ENCODE measurements around the gene CC2D1A.
"Not testable (repeated sequence)": the region's sequence is repeated elsewhere in the genome, so short reads cannot be mapped to it uniquely, and the experiment has no call there.

Gene CC2D1A

DNA sequence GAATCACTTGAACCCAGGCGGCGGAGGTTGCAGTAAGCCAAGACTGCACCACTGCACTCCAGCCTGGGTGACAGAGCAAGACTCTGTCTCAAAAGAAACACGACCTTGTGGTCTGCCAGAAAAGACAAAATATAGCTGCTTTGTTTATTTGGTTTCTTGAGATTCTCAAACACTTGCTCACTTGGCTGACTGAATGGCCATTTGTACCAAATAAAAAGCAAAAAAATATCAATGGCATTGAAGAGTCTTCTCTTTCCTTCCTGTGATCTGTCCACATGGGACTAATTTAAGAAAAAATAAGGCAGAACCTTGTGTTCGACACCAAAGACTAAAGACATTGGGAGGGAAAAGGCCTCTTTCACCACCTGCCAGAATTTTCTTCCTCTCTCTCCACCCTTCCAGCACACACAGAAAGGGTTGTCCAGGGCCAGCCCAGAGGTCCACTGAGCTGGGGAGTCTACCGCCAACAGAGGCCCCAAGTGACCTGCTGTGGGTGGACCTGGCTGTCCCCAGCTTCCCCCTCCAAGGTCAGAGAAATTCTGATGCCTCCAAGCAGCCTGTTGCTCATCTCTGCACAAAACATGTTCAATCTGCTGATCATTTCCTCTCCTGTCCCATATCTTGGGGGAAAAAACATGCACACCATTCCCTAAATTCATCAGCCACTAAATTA is 6.0 kb upstream of the CC2D1A start:
- in situ Hi-C loops (cut with MboI; ENCODE audit: low sequenced_read_pairs) = no loop called here

DNA sequence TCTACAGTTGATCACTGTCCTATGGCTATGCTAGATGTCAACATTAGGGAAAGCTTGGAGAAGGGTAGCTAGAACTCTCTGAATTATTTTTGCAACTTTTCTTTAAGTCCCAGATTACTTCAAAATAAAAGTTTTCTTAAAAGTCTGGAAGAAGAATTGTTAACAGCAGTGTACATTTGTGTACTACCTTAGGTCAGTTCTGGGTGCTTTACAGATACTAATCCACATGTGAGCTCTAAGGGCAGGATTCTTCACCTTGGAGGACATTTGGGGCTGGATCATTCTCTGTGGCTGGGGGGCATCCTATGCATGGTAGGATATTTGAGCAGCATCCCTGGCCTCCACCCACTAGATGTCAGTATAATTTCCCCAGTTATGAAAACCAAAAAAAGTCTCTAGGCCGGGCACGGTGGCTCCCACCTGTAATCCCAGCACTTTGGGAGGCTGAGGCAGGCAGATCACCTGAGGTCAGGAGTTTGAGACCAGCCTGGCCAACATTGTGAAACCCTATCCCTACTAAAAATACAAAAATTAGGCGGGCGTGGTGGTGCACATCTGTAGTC is 2.9 kb upstream of the CC2D1A start:
- in situ Hi-C loops (cut with MboI; ENCODE audit: low sequenced_read_pairs) = no loop called here

DNA sequence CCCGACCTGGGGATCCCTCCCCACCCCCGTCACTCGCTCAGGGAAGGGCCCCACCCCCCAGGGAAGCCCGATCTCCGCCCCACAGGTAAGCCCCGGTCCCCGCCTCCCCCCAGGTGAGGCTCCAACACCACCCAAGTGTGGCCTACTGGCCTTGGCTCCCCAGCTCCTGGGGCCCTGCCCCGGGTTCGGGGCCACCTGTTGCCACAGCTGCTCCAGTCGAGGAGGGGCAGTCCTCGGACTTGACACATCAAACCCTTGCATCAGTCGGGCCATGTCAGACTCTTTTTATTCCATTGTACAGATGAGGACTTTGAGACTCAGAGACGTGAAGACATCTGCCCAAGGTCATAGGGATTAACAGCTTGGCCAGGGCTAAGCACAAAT is 512 bp downstream of the CC2D1A start:
- in situ Hi-C loops (cut with MboI; ENCODE audit: low sequenced_read_pairs) = no loop called here

DNA sequence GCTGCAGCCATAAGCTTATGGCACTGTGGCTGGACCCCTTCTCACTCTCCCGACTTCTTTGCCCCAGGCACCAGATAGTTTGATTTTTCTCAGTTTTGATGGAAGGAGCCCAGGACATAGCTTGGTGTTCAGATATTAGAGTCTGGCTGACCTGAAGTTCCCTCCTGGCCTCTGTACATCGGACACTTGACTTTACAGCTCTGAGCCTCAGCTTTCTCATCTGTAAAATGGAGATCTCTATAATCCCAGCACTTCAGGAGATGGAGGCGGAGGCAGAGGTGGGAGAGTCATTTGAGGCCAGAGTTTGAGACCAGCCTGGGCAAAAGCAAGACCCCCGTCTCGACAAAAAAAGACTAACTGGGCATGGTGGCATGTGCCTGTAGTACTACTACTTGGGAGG is 909 bp downstream of the CC2D1A start:
- in situ Hi-C loops (cut with MboI; ENCODE audit: low sequenced_read_pairs) = no loop called here

DNA sequence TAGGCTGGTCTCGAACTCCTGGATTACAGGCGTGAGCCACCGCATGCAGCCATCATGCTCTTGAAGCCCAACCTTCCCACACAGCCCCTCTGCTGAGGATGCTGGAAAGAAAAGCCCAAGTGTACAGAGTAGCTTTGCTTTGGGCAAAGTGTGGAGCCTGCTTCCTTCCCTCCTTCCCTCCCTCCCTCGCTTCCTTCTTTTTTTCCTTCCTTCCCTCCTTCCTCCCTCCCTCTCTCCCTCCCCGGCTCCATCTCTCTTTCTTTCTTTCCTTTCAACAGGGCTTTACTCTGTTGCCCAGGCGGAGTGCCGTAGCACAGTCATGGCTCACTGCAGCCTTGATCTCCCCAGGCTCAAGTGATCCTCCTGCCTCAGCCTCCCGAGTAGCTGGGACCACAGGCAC is 2.7 kb downstream of the CC2D1A start:
- in situ Hi-C loops (cut with MboI; ENCODE audit: low sequenced_read_pairs) = no loop called here

DNA sequence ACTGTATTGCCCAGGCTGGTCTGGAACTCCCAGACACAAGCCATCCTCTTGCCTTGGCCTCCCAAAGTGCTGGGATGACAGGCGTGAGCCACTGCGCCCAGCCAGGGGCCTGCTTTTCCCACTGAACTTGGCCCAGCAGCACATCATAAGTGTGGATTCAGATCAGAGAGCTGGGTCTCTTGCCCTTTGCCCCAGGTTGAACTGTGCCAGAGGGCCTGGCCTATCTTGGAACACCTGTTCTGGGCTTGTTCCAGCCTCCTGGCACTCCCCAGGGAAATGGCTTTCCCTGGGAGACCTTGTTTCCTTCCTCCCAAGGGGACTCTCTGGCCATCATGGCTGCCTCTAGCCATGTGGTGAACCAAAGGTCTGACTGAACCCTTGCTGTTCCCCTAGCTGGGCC is 3.4 kb downstream of the CC2D1A start:
- in situ Hi-C loops (cut with MboI; ENCODE audit: low sequenced_read_pairs) = no loop called here

DNA sequence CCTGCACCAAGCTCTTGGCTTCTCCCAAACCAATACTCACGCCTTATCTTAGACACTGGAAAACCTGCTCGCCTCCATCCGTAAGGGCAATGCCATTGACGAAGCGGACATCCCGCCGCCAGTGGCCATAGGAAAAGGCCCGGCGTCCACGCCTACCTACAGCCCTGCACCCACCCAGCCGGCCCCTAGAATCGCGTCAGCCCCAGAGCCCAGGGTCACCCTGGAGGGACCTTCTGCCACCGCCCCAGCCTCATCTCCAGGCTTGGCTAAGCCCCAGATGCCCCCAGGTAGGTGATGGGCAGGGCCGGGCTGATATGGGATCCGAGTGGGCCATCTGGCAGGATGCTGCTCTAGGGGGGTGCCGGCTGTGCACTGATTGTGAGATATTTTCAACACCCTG is 7.4 kb downstream of the CC2D1A start:
- in situ Hi-C loops (cut with MboI; ENCODE audit: low sequenced_read_pairs) = no loop called here

DNA sequence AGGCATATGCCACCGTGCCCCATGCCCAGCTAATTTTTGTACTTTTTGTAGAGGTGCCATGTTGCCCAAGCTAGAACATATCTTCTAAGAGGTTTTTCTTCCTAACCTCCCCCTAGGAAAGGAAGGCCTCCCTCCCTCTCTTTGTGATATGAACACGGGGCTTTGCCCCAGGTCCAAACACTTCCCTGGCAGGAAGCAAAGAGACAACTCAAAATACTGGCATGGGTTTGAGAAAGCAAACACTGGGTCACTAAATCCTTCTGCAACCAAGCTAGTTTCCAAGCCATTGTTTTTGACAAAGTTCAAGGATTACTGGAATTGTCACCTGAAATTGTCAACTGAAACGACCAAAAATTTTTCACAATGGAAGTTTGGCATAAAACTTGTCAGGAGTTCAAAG is 8.8 kb downstream of the CC2D1A start:
- in situ Hi-C loops (cut with MboI; ENCODE audit: low sequenced_read_pairs) = no loop called here

DNA sequence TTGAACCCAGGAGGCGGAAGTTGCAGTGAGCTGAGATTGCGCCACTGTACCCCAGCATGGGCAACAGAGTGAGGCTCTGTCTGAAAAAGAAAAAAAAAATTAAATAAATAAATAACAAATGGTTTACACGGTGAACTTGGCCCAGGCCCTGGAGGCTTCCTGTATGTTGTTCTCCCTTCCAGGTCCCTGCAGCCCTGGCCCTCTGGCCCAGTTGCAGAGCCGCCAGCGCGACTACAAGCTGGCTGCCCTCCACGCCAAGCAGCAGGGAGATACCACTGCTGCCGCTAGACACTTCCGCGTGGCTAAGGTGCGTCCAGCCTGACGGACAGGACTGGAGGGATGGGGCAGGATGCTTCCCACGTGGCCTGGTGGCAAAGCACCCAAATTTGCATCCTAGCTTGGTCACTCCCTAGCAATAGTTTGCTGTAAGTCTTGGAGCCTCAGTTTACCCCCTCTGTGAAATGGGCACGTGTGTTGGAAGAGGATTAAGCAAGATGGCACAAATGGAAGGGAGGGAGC is 11.9 kb downstream of the CC2D1A start:
- in situ Hi-C loops (cut with MboI; ENCODE audit: low sequenced_read_pairs) = no loop called here

DNA sequence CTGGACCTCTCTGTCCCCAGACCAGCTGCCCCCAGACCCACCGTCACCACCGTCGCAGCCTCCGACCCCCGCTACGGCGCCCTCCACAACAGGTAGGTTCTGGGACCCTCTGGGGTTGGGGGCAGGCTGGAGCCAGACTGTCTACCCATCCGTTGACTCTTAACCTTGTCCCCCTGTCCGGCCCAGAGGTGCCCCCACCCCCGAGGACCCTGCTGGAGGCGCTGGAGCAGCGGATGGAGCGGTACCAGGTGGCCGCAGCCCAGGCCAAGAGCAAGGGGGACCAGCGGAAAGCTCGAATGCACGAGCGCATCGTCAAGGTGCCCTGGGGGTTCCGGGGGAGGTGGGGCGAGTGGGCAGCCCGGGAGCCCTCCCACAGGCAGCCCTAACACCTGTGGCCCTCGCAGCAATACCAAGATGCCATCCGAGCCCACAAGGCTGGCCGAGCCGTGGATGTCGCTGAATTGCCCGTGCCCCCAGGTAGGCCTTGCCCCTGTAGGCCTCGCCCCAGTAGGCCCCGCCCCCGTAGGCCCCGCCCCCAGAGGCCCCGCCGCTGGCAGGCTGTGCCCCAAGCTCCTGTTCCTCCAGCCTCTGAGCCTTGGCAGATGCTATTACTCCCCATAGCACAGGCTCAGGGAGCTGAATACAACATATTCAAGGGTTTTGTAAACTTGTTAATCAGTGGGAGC is 12.9 kb downstream of the CC2D1A start:
- in situ Hi-C loops (cut with MboI; ENCODE audit: low sequenced_read_pairs) = no loop called here

DNA sequence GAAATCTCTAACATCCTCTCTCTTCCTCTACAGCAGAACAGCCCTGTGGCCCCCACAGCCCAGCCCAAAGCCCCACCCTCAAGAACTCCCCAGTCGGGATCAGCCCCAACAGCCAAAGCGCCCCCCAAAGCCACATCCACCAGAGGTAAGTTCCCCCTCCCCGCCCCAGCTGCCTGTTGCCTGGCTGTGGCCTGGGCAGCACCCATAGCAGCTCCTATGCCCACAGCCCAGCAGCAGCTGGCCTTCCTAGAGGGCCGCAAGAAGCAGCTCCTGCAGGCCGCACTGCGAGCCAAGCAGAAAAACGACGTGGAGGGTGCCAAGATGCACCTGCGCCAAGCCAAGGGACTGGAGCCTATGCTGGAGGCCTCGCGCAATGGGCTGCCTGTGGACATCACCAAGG is 14.5 kb downstream of the CC2D1A start:
- in situ Hi-C loops (cut with MboI; ENCODE audit: low sequenced_read_pairs) = no loop called here

DNA sequence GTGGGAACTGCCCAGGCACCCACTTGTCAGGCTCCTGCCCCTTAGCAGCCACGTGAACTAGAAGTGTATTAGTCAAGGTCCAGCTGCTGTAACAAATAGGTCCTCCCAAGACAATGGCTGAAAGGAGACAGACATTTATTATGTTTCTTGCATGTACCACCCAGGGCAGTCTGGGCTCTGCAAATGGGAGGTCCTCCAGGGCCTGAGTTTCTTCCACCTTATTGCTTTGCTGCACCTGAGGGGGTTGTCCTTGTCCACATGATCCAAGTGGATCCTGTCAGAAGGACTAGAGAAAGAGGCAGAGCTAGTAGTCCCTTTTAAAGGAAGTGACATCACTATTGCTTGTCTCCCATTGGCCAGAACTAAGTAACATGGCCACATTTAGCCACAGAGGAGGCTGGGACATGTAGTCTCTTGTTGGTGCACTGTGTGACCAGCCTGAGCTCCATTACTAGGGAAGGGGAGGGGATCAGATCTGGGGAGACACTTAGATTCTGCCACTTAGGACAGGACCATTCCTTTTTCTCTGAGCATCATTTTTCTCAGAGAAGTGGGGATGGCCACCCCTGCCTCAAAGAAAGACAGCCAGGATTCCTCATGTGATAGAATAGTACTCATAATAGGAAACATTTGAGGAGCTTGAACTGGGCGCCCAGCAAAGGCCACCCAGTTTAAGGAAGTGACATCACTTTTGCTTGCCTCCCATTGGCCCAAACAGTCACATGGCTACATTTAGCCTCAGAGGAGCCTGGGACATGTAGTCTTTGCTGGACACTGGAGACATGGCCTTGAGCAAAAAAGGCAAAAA is 15.1 kb downstream of the CC2D1A start:
- in situ Hi-C loops (cut with MboI; ENCODE audit: low sequenced_read_pairs) = no loop called here

DNA sequence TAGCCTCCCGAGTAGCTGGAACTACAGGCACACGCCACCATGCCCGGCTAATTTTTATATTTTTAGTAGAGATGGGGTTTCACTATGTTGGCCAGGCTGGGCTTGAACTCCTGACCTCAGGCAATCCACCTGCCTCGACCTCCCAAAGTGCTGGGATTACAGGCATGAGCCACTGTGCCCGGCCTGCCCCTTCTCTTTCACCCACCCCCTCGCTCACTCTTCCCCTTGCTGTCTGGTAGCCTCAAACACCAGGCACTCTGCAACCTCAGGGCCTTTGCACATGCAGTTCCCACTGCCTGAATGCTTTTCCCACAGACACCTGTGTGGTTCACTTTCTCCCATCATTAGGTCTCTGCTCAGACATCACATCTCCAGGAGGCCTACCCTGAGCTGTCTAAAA is 16.1 kb downstream of the CC2D1A start:
- in situ Hi-C loops (cut with MboI; ENCODE audit: low sequenced_read_pairs) = not testable (repeated sequence)

DNA sequence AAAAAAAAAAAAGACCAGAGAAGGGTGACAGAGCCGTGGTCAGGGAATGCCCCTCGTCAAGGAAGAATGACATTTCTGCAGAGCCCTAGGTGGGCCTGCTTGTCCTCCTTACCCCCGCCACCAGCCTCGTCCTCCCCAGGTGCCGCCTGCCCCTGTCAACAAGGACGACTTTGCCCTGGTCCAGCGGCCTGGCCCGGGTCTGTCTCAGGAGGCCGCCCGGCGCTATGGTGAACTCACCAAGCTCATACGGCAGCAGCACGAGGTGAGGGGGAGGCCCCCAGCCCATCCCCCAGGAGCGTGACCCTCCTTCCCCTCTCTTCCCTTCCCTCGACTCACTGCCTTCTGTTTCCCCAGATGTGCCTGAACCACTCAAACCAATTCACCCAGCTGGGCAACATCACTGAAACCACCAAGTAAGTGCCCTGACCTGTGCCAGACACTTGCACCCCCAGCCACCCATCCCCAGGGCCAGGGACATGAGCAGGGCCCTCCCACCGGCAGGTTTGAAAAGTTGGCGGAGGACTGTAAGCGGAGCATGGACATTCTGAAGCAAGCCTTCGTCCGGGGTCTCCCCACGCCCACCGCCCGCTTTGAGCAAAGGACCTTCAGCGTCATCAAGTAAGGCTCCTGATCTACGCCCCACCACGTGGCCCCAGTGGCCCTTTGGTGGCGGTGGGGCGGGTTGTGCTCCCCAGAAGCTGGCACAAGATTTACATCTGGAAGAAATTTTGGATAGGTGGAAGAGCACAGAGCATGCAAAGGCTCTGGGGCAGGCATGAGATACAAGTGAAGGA is 17.4 kb downstream of the CC2D1A start:
- in situ Hi-C loops (cut with MboI; ENCODE audit: low sequenced_read_pairs) = no loop called here

DNA sequence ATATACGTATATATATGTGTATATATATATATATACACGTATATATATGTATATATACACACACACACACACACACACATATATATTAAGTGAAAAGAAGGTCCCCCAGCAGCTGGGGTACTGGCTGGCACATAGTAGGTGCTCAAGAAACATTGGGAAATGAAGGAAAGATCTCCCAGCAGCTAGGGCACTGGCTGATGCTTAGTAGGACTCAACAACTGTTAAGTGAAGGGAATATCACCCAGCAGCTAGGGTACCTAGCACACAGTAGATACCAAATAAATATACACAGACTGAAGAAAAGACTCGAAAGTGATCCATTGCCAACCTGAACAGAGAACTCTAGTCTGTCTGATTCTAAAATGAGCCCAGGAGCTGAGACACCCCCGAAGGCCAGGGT is 20.0 kb downstream of the CC2D1A start:
- in situ Hi-C loops (cut with MboI; ENCODE audit: low sequenced_read_pairs) = no loop called here

DNA sequence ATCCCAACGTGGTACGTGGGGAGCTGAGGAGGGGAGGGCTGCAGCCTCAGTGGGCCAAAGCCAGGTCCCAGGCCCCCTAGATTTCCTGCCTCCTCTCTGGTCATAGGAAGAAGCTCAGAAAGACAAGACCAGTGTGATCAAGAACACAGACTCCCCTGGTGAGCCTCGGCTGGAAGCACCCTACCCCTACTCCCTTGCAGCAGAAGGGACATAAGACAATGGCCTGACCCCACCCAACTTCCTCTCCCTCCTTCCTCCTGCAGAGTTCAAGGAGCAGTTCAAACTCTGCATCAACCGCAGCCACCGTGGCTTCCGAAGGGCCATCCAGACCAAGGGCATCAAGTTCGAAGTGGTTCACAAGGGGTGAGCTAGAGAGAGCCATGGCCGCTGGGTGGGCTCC is 20.7 kb downstream of the CC2D1A start:
- in situ Hi-C loops (cut with MboI; ENCODE audit: low sequenced_read_pairs) = no loop called here

DNA sequence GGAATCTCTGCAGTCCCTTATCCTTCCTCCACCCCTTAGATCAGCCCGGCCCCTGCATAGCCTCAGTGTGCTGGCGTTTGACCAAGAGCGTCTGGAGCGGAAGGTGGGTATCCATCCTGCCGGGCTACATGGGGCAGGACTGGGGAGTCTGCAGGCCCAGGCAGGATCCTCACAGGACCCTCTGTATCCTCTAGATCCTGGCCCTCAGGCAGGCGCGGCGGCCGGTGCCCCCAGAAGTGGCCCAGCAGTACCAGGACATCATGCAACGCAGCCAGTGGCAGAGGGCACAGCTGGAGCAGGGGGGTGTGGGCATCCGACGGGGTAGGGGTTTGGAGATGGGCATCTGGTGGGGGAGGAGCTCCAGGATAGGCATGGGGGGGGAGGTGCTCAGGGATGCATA is 23.3 kb downstream of the CC2D1A start:
- in situ Hi-C loops (cut with MboI; ENCODE audit: low sequenced_read_pairs) = no loop called here

DNA sequence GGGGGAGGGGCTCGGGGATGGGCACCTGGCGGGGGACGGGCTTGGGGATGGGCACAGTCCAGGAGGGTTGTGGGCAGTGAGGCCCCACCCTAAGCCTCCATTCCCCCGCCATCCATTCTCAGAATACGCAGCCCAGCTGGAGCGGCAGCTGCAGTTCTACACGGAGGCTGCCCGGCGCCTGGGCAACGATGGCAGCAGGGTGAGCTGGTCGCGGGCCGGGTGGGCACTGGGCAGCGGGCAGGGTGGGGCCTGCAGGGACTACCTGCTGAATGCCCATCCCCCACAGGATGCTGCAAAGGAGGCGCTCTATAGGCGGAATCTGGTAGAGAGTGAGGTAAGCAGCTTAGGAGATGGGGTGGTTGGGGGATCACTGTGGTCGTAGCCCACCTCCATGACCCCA is 24.0 kb downstream of the CC2D1A start:
- in situ Hi-C loops (cut with MboI; ENCODE audit: low sequenced_read_pairs) = no loop called here

DNA sequence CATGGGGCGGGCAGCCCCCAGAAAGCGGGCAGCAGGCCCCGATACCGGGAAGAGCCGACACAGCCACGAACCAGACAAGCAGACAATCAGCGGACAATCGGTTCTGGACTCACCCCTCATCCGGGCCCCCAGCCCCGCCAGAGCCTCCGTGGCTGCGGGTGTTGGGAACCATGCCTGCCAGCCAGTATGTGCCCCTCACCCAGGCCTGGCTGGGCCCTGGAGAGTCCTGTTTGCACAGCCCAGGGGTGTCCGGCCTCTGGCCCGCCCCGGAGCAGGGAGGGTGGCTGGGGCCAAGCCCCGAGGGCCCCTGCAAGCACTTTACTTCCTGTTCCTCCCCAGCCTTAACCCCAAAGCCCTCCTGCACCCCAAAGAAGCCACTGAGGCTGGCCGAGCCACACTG is 24.4 kb downstream of the CC2D1A start:
- in situ Hi-C loops (cut with MboI; ENCODE audit: low sequenced_read_pairs) = no loop called here

DNA sequence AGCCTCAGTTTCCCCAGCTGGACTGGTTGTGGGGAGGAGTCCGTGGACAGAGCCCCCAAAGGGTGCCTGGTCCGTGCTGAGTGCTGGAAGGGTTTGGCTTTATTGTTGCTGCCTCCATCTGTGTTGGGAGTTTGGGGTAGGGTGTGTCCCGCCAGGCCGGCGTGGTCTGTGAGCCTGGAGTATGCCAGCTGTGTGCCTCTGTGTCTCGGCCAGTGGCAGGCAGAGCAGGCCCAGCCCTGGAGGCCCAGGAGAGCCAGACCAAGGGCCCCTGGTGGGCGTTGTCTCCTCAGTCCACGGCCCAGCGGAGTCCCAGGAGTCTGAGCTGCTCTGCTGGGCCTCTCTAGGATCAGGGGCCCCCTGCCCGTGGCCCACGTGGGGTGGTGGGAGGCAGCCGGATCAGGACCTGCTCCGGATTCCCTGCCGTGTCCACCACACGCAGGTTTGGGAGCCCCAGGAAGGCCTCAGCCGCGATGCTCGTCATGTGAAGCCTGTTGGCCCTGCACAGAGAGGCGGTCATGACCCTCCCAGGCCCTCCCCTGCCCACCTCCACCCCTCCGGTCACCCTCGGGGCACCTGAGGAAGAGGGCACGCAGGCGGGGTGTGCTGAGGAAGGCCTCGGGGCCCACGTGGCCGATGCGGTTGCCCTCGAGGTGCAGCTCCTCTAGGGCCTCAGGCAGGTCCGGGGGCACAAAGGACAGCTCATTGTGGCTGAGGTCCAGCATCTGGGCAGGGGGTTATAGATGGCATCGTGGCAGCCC is 25.6 kb downstream of the CC2D1A start:
- in situ Hi-C loops (cut with MboI; ENCODE audit: low sequenced_read_pairs) = no loop called here

All from HL-60/S4 treated with phorbol 12-myristate 13-acetate at 8.2 ng/mL for 4 days and 3 days (cell line).